Activated CD8-positive, alpha-beta T cell treated with anti-CD3 and anti-CD28 coated beads for 36 hours (primary cell): ENCODE results near the gene SELP. TPM values are rescaled to one million over a fixed set of nuclear protein-coding genes. Genes with fewer than 3 reads are reported as not detected.

Source experiments
- ATAC-seq: fragments of 200-7000 bp; cut with Tn5 transposase; one replicate; pipeline ENCODE4 v1.10.0; 2021; ENCODE audit warnings: mild to moderate bottlenecking, moderate library complexity
- CTCF ChIA-PET: fragments of 350-600 bp; sonication (Branson Sonifier 250); formaldehyde crosslinking; loops from one replicate; lab custom pipeline; 2021; ENCODE audit warnings: antibody characterized with exemption; lab: Charles Lee
- POLR2A ChIA-PET: fragments of 350-600 bp; sonication (Branson Sonifier 250); formaldehyde crosslinking; loops from one replicate; lab custom pipeline; 2021; ENCODE audit warnings: antibody characterized with exemption; lab: Charles Lee
- DNase-seq: peaks from one replicate; pipeline ENCODE4 v3.0.0-alpha.2; 2020
- H3K27ac Mint-ChIP-seq: one replicate; pipeline ENCODE4 v1.8.0; 2021; ENCODE audit warnings: mild to moderate bottlenecking, mixed read lengths
- H3K27me3 Mint-ChIP-seq: one replicate; pipeline ENCODE4 v1.8.0; 2021; ENCODE audit warnings: mixed read lengths
- H3K36me3 Mint-ChIP-seq: one replicate; pipeline ENCODE4 v1.8.0; 2021; ENCODE audit warnings: low read depth, mixed read lengths
- H3K4me1 Mint-ChIP-seq: one replicate; pipeline ENCODE4 v1.8.0; 2021; ENCODE audit warnings: low read depth, mixed read lengths
- H3K4me3 Mint-ChIP-seq: one replicate; pipeline ENCODE4 v1.8.0; 2021; ENCODE audit warnings: mild to moderate bottlenecking, moderate library complexity, mixed read lengths
- H3K9me3 Mint-ChIP-seq: one replicate; pipeline ENCODE4 v1.8.0; 2021; ENCODE audit warnings: mixed read lengths
- intact Hi-C: fragments of 100-400 bp; cut with micrococcal nuclease; formaldehyde crosslinking; loops from one replicate; pipeline ENCODE4 v1.10.0; 2022
- total RNA-seq, 2 experiments: library from RNA; stranded (reverse); gene quantifications; one replicate each; pipeline ENCODE4 v1.2.3, GENCODE V29; 2021
- TF ChIP-seq, protein P1 (sequence below): fragments of 200-600 bp; IDR thresholded peaks from one replicate; pipeline ENCODE4 v1.8.0; 2022; ENCODE audit warnings: antibody characterized with exemption, mild to moderate bottlenecking

The SELP gene
- total RNA-seq, 2 experiments from 2014 or later: 0.50 to 0.81 TPM

DNA sequence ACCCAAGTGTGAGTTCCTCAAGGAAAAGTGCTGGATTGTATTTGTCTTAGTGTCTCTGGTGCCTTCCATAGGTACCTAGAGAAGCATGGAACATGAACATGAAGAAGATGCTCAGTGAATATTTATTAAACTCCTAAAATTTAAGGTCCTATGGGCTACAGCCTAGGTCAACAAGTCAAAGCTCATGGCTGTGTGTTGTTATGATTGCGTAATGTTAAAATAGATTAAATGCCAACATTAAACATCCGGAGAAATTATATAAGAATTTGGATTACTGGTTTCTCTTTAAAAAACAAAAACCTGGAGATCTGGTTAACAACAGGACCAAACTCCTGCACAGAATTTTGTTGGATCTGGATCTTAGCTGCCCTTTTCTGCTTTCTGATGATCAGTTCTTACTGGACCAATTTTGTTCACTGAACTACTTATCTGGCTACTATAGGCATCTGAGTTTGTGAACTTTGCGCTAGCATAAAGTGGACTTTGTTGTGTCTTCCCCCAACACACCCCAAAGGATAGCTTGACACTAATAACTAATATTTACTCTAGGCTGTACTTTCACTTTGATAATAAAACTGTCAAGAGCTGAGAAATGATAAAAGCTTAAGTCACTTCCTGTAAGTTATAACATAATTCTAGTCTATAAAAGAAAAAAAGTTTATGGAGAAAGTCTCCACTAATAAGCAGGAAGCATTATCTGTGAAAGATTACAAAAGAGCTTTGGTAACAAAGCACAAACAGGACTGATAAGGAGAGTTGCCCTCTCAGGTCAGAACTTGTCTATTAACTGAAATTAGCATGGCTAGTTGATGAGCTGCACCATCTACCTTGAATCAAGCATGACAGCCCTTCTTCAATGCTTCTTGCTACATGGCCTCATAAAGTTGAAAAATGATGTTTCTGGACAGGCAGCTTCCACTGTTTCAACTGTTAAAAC, 64.3 kb downstream of the SELP start:
- Mint-ChIP-seq H3K36me3 (peaks cover 41% of the 10 kb centered on the region), H3K4me3 (no peak overlapping the region), H3K4me1 (peaks cover 15% of the 10 kb centered on the region), H3K27me3 (no peaks in the 10 kb centered on the region), H3K9me3 (peaks cover 10% of the 10 kb centered on the region), H3K27ac (no peak overlapping the region)
- ATAC-seq (no peak), DNase-seq (no peak)
- intact Hi-C loops: no loop called here
- TF ChIP-seq, protein P1, sequence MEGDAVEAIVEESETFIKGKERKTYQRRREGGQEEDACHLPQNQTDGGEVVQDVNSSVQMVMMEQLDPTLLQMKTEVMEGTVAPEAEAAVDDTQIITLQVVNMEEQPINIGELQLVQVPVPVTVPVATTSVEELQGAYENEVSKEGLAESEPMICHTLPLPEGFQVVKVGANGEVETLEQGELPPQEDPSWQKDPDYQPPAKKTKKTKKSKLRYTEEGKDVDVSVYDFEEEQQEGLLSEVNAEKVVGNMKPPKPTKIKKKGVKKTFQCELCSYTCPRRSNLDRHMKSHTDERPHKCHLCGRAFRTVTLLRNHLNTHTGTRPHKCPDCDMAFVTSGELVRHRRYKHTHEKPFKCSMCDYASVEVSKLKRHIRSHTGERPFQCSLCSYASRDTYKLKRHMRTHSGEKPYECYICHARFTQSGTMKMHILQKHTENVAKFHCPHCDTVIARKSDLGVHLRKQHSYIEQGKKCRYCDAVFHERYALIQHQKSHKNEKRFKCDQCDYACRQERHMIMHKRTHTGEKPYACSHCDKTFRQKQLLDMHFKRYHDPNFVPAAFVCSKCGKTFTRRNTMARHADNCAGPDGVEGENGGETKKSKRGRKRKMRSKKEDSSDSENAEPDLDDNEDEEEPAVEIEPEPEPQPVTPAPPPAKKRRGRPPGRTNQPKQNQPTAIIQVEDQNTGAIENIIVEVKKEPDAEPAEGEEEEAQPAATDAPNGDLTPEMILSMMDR: no peak
- ChIA-PET POLR2A (no interaction called here), CTCF (interaction anchor here (1.0 to 1.6 kb wide), 5 partner anchors 13 to 147 kb away, joined by 3 to 7 read pairs (median 4); no protein-coding TSS in a partner anchor)

DNA sequence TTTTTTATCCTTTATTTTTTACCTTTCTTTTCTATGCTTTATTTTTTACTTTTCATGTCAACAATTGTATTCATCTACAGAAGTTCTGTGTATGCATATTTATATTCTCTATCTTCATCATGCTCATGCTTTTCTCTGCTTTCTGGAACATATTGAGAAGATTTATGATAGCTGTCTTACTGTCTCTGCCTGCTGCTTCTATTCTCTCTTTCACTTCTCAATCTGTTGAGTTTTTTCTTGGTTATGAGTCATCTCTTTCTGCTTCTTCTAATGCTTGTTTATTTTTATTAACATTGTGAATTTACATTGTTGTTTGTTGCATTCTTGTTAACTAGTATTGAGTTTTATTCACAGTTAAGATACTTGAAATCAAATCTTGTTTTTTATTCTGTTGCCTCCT, 66.3 kb downstream of the SELP start:
- CTCF ChIA-PET: interaction anchor here (1.5 kb wide), 1 partner anchor 149 kb away, joined by 4 read pairs; no protein-coding TSS in a partner anchor
- Mint-ChIP-seq H3K36me3 (peaks cover 53% of the 10 kb centered on the region), H3K4me1 (peaks cover 15% of the 10 kb centered on the region)

DNA sequence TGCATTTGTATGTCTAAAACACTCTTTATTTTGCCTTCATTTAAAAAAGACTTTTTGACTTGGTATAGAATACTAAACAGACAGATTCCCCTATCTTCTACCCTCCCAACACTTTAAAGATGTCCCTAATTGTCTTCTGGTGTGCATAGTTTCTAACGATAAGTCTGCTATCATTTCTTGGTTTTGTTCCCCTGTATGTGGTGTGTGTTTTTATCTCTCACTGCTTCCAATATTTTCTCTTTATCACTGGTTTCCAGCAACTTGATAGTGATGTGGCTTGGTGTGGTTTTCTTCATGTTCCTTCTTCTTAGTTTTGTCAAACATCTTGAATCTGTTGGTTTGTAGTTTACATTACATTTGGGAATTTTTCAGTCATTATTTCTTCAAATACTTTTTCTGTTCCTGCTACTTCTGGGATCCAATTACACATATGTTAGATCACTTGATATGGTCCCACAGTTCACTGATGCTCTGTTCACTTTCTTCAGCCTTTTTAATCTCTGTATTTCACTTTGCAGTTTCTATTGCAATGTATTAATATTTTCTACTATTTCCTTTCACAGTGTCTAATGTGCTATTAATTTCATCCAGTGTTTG, 66.8 kb downstream of the SELP start:
- TF ChIP-seq, protein P1: no peak
- H3K36me3 Mint-ChIP-seq: peaks cover 58% of the 10 kb centered on the region
- intact Hi-C loops: no loop called here

More for the DNA sequence above, 66.3 kb downstream of the SELP start:
- no peak for DNase-seq
- ATAC-seq: no peak
- POLR2A ChIA-PET: no interaction called here
- H3K27me3 Mint-ChIP-seq: no peaks in the 10 kb centered on the region
- intact Hi-C loops: no loop called here
- TF ChIP-seq, protein P1: no peak
- no peak overlapping the region for H3K4me3 Mint-ChIP-seq
- no peak overlapping the region for H3K27ac Mint-ChIP-seq
- H3K9me3 Mint-ChIP-seq: peaks cover 10% of the 10 kb centered on the region

DNA sequence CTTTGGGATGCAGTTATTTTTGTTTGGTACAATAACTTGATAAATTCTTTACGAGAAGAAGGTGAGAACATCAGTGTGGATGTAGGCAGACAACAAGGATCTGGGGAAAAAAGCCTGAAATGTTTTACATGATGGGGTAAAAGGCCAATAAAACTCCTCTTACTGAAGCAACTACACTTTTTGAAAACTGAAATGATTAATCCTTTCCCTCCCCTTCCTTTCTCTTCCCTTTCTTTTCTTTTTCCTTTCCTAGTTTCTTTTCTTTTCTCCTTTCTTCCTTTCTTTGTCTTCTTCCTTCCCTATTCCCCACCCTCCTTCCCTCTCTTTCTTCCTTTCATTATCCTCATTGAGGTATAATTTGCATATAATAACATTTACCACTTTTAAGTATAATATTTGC, 68.2 kb downstream of the SELP start:
- H3K4me3 Mint-ChIP-seq: no peak overlapping the region
- H3K36me3 Mint-ChIP-seq: peaks cover 63% of the 10 kb centered on the region

More for the DNA sequence above, 66.8 kb downstream of the SELP start:
- ATAC-seq (no peak), DNase-seq (no peak)
- Mint-ChIP-seq H3K27ac (no peak overlapping the region), H3K27me3 (no peaks in the 10 kb centered on the region), H3K9me3 (peaks cover 10% of the 10 kb centered on the region), H3K4me3 (no peak overlapping the region), H3K4me1 (peaks cover 15% of the 10 kb centered on the region)
- CTCF ChIA-PET: interaction anchor here (1.5 kb wide), 1 partner anchor 149 kb away, joined by 4 read pairs; no protein-coding TSS in a partner anchor
- POLR2A ChIA-PET: no interaction called here

More for the DNA sequence above, 68.2 kb downstream of the SELP start:
- intact Hi-C loops: no loop called here
- CTCF ChIA-PET: interaction anchor here (1.0 kb wide), 1 partner anchor 24 kb away, joined by 4 read pairs; the partner anchor contains the start of gene F5
- TF ChIP-seq, protein P1: no peak
- POLR2A ChIA-PET: no interaction called here
- H3K9me3 Mint-ChIP-seq: peaks cover 10% of the 10 kb centered on the region
- no peak for ATAC-seq
- H3K27ac Mint-ChIP-seq: no peak overlapping the region
- H3K27me3 Mint-ChIP-seq: no peaks in the 10 kb centered on the region
- DNase-seq: no peak
- H3K4me1 Mint-ChIP-seq: peaks cover 15% of the 10 kb centered on the region
